Smooth muscle cell (in vitro differentiated cells): ENCODE data around the gene EPB41. TPM values are rescaled to one million over a fixed set of nuclear protein-coding genes. Genes with fewer than 3 reads are reported as not detected.

Source experiments
- DNase-seq: peaks from one replicate; lab custom pipeline; 2025; ENCODE audit not compliant: unreplicated experiment; lab: John Stamatoyannopoulos, UW
- H2AFZ ChIP-seq: fragments of 200-600 bp; sonication (generic); 2 replicates; pipeline ENCODE4 v1.6.0; 2016; ENCODE audit warnings: antibody characterized with exemption, low read depth, mild to moderate bottlenecking
- H3F3A ChIP-seq: fragments of 200-600 bp; sonication (generic); 2 replicates; pipeline ENCODE4 v1.6.0; 2017; ENCODE audit warnings: antibody characterized with exemption, low read depth
- H3K27ac ChIP-seq: fragments of 200-600 bp; sonication (generic); 2 replicates; pipeline ENCODE4 v1.5.1; 2016; ENCODE audit warnings: low read depth, mild to moderate bottlenecking
- H3K27me3 ChIP-seq: fragments of 200-600 bp; sonication (generic); 2 replicates; pipeline ENCODE4 v1.6.1; 2016; ENCODE audit warnings: low read depth, mild to moderate bottlenecking
- H3K36me3 ChIP-seq: fragments of 200-600 bp; sonication (generic); 2 replicates; pipeline ENCODE4 v1.5.1; 2016; ENCODE audit warnings: low read depth
- H3K4me1 ChIP-seq: fragments of 200-600 bp; sonication (generic); 2 replicates; pipeline ENCODE4 v1.5.1; 2016; ENCODE audit warnings: low read depth
- H3K4me2 ChIP-seq: fragments of 200-600 bp; sonication (generic); 2 replicates; pipeline ENCODE4 v1.6.0; 2016; ENCODE audit warnings: mild to moderate bottlenecking
- H3K4me3 ChIP-seq: fragments of 200-600 bp; sonication (generic); 2 replicates; pipeline ENCODE4 v1.5.1; 2016; ENCODE audit warnings: mild to moderate bottlenecking
- H3K79me2 ChIP-seq: fragments of 200-600 bp; sonication (generic); 2 replicates; pipeline ENCODE4 v1.6.0; 2016; ENCODE audit warnings: low read depth, mild to moderate bottlenecking
- H3K9ac ChIP-seq: fragments of 200-600 bp; sonication (generic); 2 replicates; pipeline ENCODE4 v1.6.0; 2016; ENCODE audit warnings: low read depth
- H3K9me3 ChIP-seq: fragments of 200-600 bp; sonication (generic); replicated peaks from 2 replicates; pipeline ENCODE4 v1.5.1; 2016; ENCODE audit warnings: low read depth
- H4K20me1 ChIP-seq: fragments of 200-600 bp; sonication (generic); 2 replicates; pipeline ENCODE4 v1.6.0; 2016; ENCODE audit warnings: low read depth
- CTCF ChIP-seq: fragments of 200-600 bp; sonication (generic); IDR thresholded peaks from 2 replicates; pipeline ENCODE4 v1.5.1; 2017; ENCODE audit warnings: borderline replicate concordance, mild to moderate bottlenecking, antibody characterized with exemption; ENCODE audit not compliant: insufficient read depth, poor library complexity, severe bottlenecking
- WGBS: methylation state at CpG from one replicate; pipeline ENCODE4 v1.1.7; 2016; ENCODE audit warnings: low lambda C conversion rate; 5-methylcytosine and 5-hydroxymethylcytosine counted together
- polyA plus RNA-seq: library from polyadenylated mRNA; unstranded; fragments of >200 nt; fragmentation: Nextera tagmentation; extraction: Ambion mirVana; gene quantifications from 2 replicates; pipeline ENCODE4 v1.2.1, GENCODE V29; 2016
- total RNA-seq: library from RNA; depleted of rRNA; stranded (reverse); fragments of >200 nt; gene quantifications from 2 replicates; pipeline ENCODE4 v1.2.3, GENCODE V29; 2014

The EPB41 gene
- total and polyA plus RNA-seq, 2 experiments from 2014 or later: 4.7 to 20.2 TPM

GRCh38 chr1:29120947-29121485, 206.6 kb downstream of the EPB41 start:
- Histone ChIP-seq H3K9me3 (no peaks in the 10 kb centered on the region), H2AFZ (no peak overlapping the region), H3K27ac (no peak overlapping the region), H3F3A (peaks cover 16% of the 10 kb centered on the region), H3K4me3 (peak overlapping the region; percentile 68), H3K9ac (no peak overlapping the region), H3K27me3 (no peaks in the 10 kb centered on the region), H3K79me2 (peaks cover 25% of the 10 kb centered on the region), H3K4me2 (peak overlapping the region; percentile 89), H4K20me1 (peaks cover 30% of the 10 kb centered on the region), H3K36me3 (no peaks in the 10 kb centered on the region), H3K4me1 (no peaks in the 10 kb centered on the region)
- WGBS: 39% methylated on average over 42 of the region's 42 CpGs
- TF ChIP-seq CTCF: peak; percentile 58
- no peak for DNase-seq

- Histone ChIP-seq H3K9me3 (no peaks in the 10 kb centered on the region), H3K4me3 (peak overlapping the region; percentile 68), H4K20me1 (peaks cover 30% of the 10 kb centered on the region), H2AFZ (no peak overlapping the region), H3K4me2 (peak overlapping the region; percentile 89), H3F3A (peaks cover 17% of the 10 kb centered on the region), H3K36me3 (no peaks in the 10 kb centered on the region), H3K27ac (peak overlapping the region; percentile 87), H3K9ac (peak overlapping the region; percentile 71), H3K27me3 (no peaks in the 10 kb centered on the region), H3K79me2 (peaks cover 25% of the 10 kb centered on the region), H3K4me1 (no peaks in the 10 kb centered on the region)
- DNase-seq: no peak
- TF ChIP-seq CTCF: no peak
- WGBS: 2% methylated on average over 47 of the region's 59 CpGs
Observed at GRCh38 chr1:29121516-29121935, 207.2 kb downstream of the EPB41 start.

- Histone ChIP-seq H3F3A (peaks cover 17% of the 10 kb centered on the region), H2AFZ (no peak overlapping the region), H3K79me2 (peaks cover 25% of the 10 kb centered on the region), H3K36me3 (no peaks in the 10 kb centered on the region), H3K27ac (peak overlapping the region; percentile 87), H3K27me3 (no peaks in the 10 kb centered on the region), H4K20me1 (peaks cover 30% of the 10 kb centered on the region), H3K4me1 (no peaks in the 10 kb centered on the region), H3K9me3 (no peaks in the 10 kb centered on the region), H3K4me2 (peak overlapping the region; percentile 89), H3K4me3 (peak overlapping the region; percentile 68), H3K9ac (peak overlapping the region; percentile 71)
- 2% methylated on average over 57 of the region's 81 CpGs for WGBS
- TF ChIP-seq CTCF: no peak
- no peak for DNase-seq
Observed at GRCh38 chr1:29121936-29122681, 207.7 kb downstream of the EPB41 start.
